Left lung (tissue), 10 donors: ENCODE data around the gene LDAH. TPM values are rescaled to one million over a fixed set of nuclear protein-coding genes. Genes with fewer than 3 reads are reported as not detected.

Experiments
- ATAC-seq: fragments of 200-7000 bp; cut with Tn5 transposase; one replicate; pipeline ENCODE4 v1.9.1; 2020; ENCODE audit warnings: moderate library complexity
- DNase-seq, 4 donors: peaks; one replicate each; pipeline ENCODE4 v3.0.0-alpha.2; 2013 to 2020
- H3K27ac ChIP-seq, 2 donors: fragments of 200-600 bp; sonication (generic) in 1 of 2; one replicate each; pipeline versions ENCODE4 v1.5.0 to v1.8.0; 2020 to 2021
- H3K27me3 ChIP-seq, 2 donors: fragments of 200-600 bp; sonication (generic) in 1 of 2; one replicate each; pipeline versions ENCODE4 v1.5.0 to v1.8.0; 2020 to 2021
- H3K36me3 ChIP-seq, 2 donors: fragments of 200-600 bp; sonication (generic) in 1 of 2; one replicate each; pipeline versions ENCODE4 v1.5.0 to v1.8.0; 2020 to 2021
- H3K4me1 ChIP-seq, 2 donors: fragments of 200-600 bp; one replicate each; pipeline ENCODE4 v1.8.0; 2021
- H3K4me3 ChIP-seq, 2 donors: fragments of 200-600 bp; sonication (generic) in 1 of 2; one replicate each; pipeline versions ENCODE4 v1.5.0 to v1.8.0; 2020 to 2021; ENCODE audit warnings: mild to moderate bottlenecking in 1 of 2
- H3K9me3 ChIP-seq, 2 donors: fragments of 200-600 bp; sonication (generic) in 1 of 2; one replicate each; pipeline versions ENCODE4 v1.5.0 to v1.8.0; 2020 to 2021
- intact Hi-C, 2 donors: fragments of 100-400 bp; cut with DNase I; formaldehyde crosslinking; loops; one replicate each; pipeline versions ENCODE4 v1.11.2 to v1.14.2; 2022
- polyA plus RNA-seq, 6 donors: library from polyadenylated mRNA; unstranded; fragments of 120-200 nt; gene quantifications; one replicate each; pipeline ENCODE4 v1.2.1, GENCODE V29; 2013; ENCODE audit not compliant: insufficient read length in 6 of 6
- total RNA-seq, 2 donors: library from RNA; stranded (reverse); fragmentation: NEBNext Ultra II Directional; extraction: Animal tissue kit (Norgen Biotek cat#: 25700); gene quantifications; one replicate each; pipeline ENCODE4 v1.2.1, GENCODE V29; 2021
- TF ChIP-seq, protein P1 (sequence below), 2 donors: fragments of 200-600 bp; sonication (generic) in 1 of 2; IDR thresholded peaks; one replicate each; pipeline versions ENCODE4 v1.5.0 to v1.8.0; 2021; ENCODE audit warnings: antibody characterized with exemption in 2 of 2
- donor health status: DM: no; HTN: yes; CAD: no.
- donor health status: DM: no; HTN: no; CAD: no.

The LDAH gene
- total and polyA plus RNA-seq, 8 donors = 20.2 to 25.7 (median 22.3) TPM

DNA sequence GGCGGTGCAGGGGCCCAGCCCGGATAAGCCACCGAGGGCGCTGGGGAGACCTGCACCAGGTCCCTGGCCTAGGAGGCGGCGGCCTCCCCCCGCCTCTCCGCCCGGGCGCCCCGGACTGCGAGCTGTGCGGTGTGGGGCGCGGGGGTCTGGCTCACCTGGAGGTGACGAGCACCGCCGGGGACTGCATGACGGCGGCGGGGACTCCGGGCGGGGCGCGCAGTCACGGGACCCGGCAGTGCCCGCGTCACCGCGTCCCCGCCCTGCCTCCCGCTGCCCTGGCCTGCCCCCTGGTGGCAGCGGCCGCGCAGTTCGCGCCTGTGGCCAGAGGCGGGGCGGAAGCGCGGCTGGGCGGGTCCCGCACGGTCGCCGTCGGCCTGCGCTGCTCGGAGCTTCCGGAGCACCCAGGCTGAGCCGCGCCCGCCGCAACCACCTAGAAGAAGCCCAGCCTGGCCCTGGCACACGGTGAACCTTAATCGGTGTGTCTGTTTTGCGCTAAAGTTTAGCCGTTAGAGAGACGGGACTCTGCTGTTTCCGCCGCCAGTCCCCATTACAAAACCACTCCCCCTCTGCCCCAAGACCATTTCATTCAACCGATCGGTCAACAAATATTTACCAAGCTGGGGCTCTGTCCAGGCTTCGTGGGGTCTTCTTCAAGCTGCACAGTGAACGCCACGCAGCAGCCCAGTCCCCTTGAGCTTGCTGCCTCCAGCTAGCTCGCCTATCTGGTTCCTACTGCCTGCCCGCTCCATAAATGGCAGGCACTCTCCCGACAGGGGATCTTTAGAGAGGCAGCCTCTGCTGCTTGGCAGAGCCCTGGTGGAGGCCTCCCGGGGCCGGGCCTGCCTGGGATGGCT lies 171.8 kb downstream of the LDAH start, which contains the start of gene HS1BP3:
Gene HS1BP3, minus strand, starts transcription at position 222 of the 854 bp plus-strand sequence. Its CDS starts 35 bp downstream, at position 187.
- TF ChIP-seq, protein P1, sequence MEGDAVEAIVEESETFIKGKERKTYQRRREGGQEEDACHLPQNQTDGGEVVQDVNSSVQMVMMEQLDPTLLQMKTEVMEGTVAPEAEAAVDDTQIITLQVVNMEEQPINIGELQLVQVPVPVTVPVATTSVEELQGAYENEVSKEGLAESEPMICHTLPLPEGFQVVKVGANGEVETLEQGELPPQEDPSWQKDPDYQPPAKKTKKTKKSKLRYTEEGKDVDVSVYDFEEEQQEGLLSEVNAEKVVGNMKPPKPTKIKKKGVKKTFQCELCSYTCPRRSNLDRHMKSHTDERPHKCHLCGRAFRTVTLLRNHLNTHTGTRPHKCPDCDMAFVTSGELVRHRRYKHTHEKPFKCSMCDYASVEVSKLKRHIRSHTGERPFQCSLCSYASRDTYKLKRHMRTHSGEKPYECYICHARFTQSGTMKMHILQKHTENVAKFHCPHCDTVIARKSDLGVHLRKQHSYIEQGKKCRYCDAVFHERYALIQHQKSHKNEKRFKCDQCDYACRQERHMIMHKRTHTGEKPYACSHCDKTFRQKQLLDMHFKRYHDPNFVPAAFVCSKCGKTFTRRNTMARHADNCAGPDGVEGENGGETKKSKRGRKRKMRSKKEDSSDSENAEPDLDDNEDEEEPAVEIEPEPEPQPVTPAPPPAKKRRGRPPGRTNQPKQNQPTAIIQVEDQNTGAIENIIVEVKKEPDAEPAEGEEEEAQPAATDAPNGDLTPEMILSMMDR (IDR thresholded peaks at IDR 0.05) = peak; percentile 90 to 100
- ATAC-seq = peak; percentile 97
- peak within 1 kb of the TSS; percentile 90 to 94 for H3K4me3 ChIP-seq
- DNase-seq = peak; percentile 87 to 99 (median 91)
- H3K9me3 ChIP-seq = no peaks in the 10 kb centered on the region
- peak within 1 kb of the TSS; percentile 90 to 96 for H3K27ac ChIP-seq
- intact Hi-C loops = no loop called here
- H3K4me1 ChIP-seq = peaks cover 18 to 36% of the 10 kb centered on the region in 2 donors
- H3K27me3 ChIP-seq = no peaks in the 10 kb centered on the region
- peaks cover 0 to 9% of the 10 kb centered on the region in 2 donors for H3K36me3 ChIP-seq

DNA sequence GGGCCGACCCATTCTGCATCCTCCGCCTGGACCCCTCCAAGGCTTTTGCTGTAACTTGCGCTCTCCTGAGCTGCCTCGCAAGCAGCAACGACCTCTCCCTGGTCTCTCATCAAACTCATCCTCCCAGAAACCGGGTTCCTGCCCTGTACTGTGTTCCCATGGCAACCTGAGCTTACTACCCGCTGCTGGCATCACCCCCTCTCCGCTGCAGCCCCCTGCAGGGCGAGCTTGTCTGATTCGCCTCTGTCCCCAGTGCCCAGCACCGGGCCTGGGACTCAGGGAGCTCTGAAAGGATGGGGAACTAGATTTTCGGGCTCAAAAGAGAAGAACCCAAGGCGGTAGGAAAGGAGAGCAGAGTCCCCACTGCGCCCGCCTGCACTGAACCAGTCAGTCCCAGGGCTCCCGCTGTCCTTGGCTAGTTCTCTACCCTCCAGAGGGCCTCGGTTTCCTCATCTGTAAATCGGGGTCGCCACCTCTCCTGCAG lies 172.5 kb downstream of the LDAH start:
- H3K36me3 ChIP-seq = peaks cover 0 to 16% of the 10 kb centered on the region in 2 donors
- intact Hi-C loops = no loop called here
- H3K27ac ChIP-seq = peak overlapping the region; percentile 90 to 96
- H3K27me3 ChIP-seq = no peaks in the 10 kb centered on the region
- H3K9me3 ChIP-seq = no peaks in the 10 kb centered on the region
- TF ChIP-seq, protein P1 (IDR thresholded peaks at IDR 0.05) = no peak
- peak overlapping the region; percentile 90 to 94 for H3K4me3 ChIP-seq
- DNase-seq (peak in 1 of 4 donors; percentile 80), ATAC-seq (peak; percentile 18)
- H3K4me1 ChIP-seq = peaks cover 18 to 36% of the 10 kb centered on the region in 2 donors

DNA sequence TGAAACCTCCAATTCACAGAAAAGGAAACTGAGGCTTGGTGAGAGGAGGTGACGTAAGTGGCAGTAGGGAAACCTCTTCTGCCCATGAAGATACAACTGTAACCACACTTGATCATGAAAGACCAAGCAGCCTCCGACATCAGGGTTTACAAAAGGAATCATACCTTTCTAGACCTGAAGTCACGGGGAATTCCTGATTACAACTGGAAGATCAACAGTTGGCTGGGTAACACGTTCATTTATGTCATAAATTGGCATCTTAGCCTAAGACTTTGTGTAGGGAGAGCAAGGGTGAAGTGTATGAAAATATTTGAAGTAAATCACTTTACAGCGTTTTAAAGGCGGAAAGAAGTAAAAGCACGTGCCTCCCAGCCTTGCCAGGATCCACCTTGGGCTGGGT lies 172.9 kb downstream of the LDAH start:
- intact Hi-C loops = no loop called here
- peaks cover 18 to 36% of the 10 kb centered on the region in 2 donors for H3K4me1 ChIP-seq
- ATAC-seq = no peak
- H3K27me3 ChIP-seq = no peaks in the 10 kb centered on the region
- H3K4me3 ChIP-seq = peak overlapping the region; percentile 90 to 94
- TF ChIP-seq, protein P1 (IDR thresholded peaks at IDR 0.05) = no peak
- DNase-seq = no peak
- peaks cover 0 to 20% of the 10 kb centered on the region in 2 donors for H3K36me3 ChIP-seq
- peak overlapping the region; percentile 90 to 96 for H3K27ac ChIP-seq
- no peaks in the 10 kb centered on the region for H3K9me3 ChIP-seq

DNA sequence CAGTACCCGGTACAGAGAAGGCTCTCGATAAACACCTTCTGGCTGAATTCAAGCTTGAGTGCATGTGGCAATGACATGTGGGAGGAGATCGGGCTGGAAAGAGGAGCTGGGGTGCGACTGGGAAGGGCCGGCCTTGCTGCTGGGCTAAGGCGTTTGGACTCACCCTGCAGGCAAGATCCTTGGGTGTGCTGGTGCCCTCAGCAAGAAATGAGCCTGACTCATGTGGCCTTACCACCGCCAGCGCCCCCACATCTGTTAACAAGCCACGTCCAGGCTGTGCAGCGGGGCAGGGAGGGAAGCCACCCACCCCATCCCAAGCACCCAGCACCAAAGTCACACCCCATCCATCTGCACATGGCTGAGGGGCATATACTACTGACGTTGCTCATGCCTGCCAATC lies 173.3 kb downstream of the LDAH start:
- ATAC-seq (no peak), DNase-seq (peak in 1 of 4 donors; percentile 65)
- intact Hi-C loops = no loop called here
- Histone ChIP-seq H3K27ac (no peak overlapping the region), H3K4me1 (peaks cover 18 to 36% of the 10 kb centered on the region in 2 donors), H3K36me3 (peaks cover 0 to 24% of the 10 kb centered on the region in 2 donors), H3K9me3 (no peaks in the 10 kb centered on the region), H3K27me3 (no peaks in the 10 kb centered on the region), H3K4me3 (peak overlapping the region in 1 of 2 donors; percentile 94)
- TF ChIP-seq, protein P1 (IDR thresholded peaks at IDR 0.05) = no peak

DNA sequence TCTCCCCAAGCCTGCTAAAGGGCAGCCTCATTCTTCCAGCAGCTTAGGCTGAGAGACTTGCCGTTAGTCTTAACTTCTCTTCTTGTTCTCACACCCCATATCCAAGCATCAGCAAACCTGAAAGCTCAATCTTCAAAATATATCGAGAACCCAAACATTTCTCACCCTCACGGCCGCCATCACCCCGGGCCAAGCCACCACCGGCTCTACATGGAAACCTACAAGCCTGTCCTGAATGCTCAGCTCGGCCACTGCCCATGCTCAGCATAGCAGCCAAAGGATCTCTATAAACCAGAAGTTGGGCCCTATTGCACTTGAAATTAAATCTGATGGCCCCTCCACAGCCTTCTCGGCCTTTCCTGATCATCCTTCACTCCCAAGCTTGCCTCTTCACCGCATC lies 174.1 kb downstream of the LDAH start:
- Histone ChIP-seq H3K36me3 (peaks cover 0 to 31% of the 10 kb centered on the region in 2 donors), H3K27ac (no peak overlapping the region), H3K4me1 (peaks cover 18 to 36% of the 10 kb centered on the region in 2 donors), H3K9me3 (no peaks in the 10 kb centered on the region), H3K4me3 (no peak overlapping the region), H3K27me3 (no peaks in the 10 kb centered on the region)
- intact Hi-C loops = no loop called here
- TF ChIP-seq, protein P1 (IDR thresholded peaks at IDR 0.05) = no peak
- ATAC-seq = no peak
- DNase-seq = peak in 1 of 4 donors; percentile 42
